D721Med (cell line): ENCODE results near the gene FOXP1.

Experiments
- DNase-seq: peaks from one replicate; pipeline ENCODE4 v3.0.0; 2011; ENCODE audit warnings: low spot score; ENCODE audit not compliant: insufficient read length
- FAIRE-seq: peaks from 2 replicates; lab custom pipeline; 2011; peaks lifted over from hg19 to GRCh38; lab: Jason Lieb, UNC
- TF ChIP-seq, protein P1 (sequence below): IDR thresholded peaks from 2 replicates; pipeline ENCODE4 v1.5.1; 2012; ENCODE audit warnings: mild to moderate bottlenecking, control low read depth; ENCODE audit not compliant: insufficient read depth; ENCODE audit errors: missing control alignments

Gene FOXP1

GRCh38 chr3:71102111-71102983 lies 481.2 kb downstream of the FOXP1 start:
- DNase-seq (no peak), FAIRE-seq (no peak)
- TF ChIP-seq, protein P1, sequence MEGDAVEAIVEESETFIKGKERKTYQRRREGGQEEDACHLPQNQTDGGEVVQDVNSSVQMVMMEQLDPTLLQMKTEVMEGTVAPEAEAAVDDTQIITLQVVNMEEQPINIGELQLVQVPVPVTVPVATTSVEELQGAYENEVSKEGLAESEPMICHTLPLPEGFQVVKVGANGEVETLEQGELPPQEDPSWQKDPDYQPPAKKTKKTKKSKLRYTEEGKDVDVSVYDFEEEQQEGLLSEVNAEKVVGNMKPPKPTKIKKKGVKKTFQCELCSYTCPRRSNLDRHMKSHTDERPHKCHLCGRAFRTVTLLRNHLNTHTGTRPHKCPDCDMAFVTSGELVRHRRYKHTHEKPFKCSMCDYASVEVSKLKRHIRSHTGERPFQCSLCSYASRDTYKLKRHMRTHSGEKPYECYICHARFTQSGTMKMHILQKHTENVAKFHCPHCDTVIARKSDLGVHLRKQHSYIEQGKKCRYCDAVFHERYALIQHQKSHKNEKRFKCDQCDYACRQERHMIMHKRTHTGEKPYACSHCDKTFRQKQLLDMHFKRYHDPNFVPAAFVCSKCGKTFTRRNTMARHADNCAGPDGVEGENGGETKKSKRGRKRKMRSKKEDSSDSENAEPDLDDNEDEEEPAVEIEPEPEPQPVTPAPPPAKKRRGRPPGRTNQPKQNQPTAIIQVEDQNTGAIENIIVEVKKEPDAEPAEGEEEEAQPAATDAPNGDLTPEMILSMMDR = no peak

DNA sequence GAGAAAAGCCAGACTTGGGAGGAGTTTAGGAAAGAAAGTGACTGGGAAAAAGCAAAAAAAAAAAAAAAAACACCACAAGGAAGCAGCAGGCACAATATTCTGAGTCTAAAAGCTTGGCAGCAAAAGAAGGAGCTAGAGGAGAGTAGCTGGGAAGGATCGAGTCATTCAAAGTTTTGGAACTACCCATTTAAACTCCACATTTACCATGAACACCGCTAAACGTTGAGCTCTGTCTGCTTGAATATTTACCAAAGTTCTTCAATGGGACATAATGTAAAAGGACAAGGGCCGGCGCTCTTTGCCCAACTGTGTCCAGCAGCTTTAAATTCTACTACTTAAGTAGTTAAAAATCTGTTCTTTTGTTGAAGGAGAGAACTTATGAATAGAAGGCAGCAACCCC lies 481.9 kb downstream of the FOXP1 start:
- FAIRE-seq = no peak
- TF ChIP-seq, protein P1 = no peak
- no peak for DNase-seq

DNA sequence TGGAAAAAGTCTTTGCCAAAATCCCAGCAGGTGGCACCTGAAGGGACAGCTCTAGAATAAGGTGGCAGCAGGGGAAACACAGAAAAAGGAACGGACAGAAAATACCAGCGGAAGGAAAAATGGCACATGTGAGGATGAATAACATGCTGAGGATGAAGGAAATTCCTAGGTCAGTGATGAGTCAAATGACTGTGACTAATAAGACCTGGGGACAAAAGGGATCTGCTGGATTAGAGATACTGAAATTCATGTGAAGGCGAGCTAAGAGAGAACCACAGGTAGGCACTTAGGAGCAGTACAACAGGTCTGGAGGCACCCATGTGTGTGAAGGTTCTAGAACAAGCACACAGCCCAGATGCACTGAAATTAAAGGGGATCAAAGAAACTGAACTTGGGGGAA lies 482.5 kb downstream of the FOXP1 start:
- FAIRE-seq (no peak), DNase-seq (no peak)
- TF ChIP-seq, protein P1 = no peak

DNA sequence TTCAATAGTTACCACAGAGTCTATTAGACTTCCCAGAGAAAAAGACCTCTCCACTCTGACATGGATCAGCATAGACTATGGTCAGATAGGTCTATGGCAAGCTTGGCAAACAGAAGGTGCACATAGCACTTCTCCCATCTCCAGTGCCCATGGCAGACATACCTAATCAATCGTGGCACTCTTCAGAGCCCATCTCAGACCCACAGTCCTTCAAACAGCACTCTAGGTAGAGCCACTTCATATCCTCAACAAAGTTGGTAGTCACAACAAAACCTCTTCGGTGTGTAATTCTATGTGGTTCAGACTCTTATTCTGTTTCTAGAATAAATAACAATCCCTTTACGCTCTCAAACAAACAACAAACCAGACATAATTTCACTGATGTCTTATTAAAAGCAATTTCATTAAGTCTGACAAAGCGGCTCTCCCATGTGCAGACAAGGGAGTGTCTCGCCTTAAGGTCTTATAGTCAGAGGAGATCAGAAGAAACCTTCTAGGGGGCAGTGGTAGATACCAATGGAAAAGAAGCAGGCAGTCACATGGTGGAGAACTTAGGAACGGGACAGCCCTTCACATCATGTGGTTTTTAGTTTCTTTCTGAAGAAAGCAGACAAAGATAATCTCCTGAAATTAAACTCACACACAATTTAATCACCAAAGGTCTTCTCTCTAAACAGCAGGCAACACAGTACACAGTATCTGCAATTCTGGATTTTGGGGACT lies 483.4 kb downstream of the FOXP1 start:
- FAIRE-seq (no peak), DNase-seq (no peak)
- TF ChIP-seq, protein P1 = no peak

DNA sequence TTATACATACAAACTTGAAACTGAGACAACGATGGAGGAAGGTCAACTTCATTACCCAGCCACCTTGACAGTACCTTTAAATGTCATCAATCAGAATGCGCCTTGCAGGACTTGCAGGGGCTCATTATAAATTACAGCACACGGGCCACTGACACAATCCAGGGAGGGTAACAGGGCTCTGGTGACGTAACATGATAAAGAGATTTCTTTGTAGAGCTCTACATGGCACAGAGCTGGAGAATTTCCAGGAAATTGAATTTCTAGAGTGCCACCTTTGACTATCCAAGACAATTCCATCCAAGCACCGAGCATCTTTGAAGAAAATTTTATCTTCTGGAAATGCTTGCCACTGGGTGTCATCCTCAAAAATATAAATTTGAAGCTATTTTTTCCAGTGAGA lies 486.0 kb downstream of the FOXP1 start:
- TF ChIP-seq, protein P1 = no peak
- DNase-seq (no peak), FAIRE-seq (no peak)

GRCh38 chr3:71095511-71096291 lies 487.8 kb downstream of the FOXP1 start:
- DNase-seq (no peak), FAIRE-seq (no peak)
- TF ChIP-seq, protein P1 = no peak
